ENCODE data around the gene ABHD11.
A peak's percentile ranks its signal among the peaks of the same experiment; 100 is the strongest.
"Not testable (repeated sequence)": the region's sequence is repeated elsewhere in the genome, so short reads cannot be mapped to it uniquely, and the experiment has no call there.

ABHD11 gene

GRCh38 chr7:73742753-73743641, 4.4 kb upstream of the ABHD11 start:
- DNase-seq = no peak

GRCh38 chr7:73742338-73742752, 3.7 kb upstream of the ABHD11 start:
- no peak for DNase-seq

GRCh38 chr7:73741600-73741999, 3.0 kb upstream of the ABHD11 start:
- no peak for DNase-seq

- DNase-seq = no peak
Measured at GRCh38 chr7:73740771-73741170, 2.2 kb upstream of the ABHD11 start.

GRCh38 chr7:73740212-73740611, 1.6 kb upstream of the ABHD11 start:
- DNase-seq = no peak

- no peak for DNase-seq
Measured at GRCh38 chr7:73739387-73739767, 775 bp upstream of the ABHD11 start.

GRCh38 chr7:73738220-73738611, 386 bp downstream of the ABHD11 start:
- peak; percentile 63 for DNase-seq

- DNase-seq = no peak
Measured at GRCh38 chr7:73737491-73738219, 947 bp downstream of the ABHD11 start.

GRCh38 chr7:73736885-73737284, 1.7 kb downstream of the ABHD11 start:
- DNase-seq = no peak

GRCh38 chr7:73735528-73735905, 3.1 kb downstream of the ABHD11 start:
- DNase-seq = no peak

GRCh38 chr7:73734619-73735527, 3.7 kb downstream of the ABHD11 start:
- DNase-seq = peak; percentile 78

GRCh38 chr7:73732397-73732796, 6.2 kb downstream of the ABHD11 start:
- no peak for DNase-seq

GRCh38 chr7:73730485-73730884, 8.1 kb downstream of the ABHD11 start:
- DNase-seq = no peak

GRCh38 chr7:73728551-73728950, 10.1 kb downstream of the ABHD11 start:
- no peak for DNase-seq

- DNase-seq = no peak
Measured at GRCh38 chr7:73727952-73728351, 10.7 kb downstream of the ABHD11 start.

- DNase-seq = no peak
Measured at GRCh38 chr7:73726083-73726466, 12.5 kb downstream of the ABHD11 start.

GRCh38 chr7:73723813-73724212, 14.8 kb downstream of the ABHD11 start:
- DNase-seq = no peak

GRCh38 chr7:73722785-73723184, 15.8 kb downstream of the ABHD11 start:
- no peak for DNase-seq

- not testable (repeated sequence) for DNase-seq
Measured at GRCh38 chr7:73722182-73722581, 16.4 kb downstream of the ABHD11 start.

- no peak for DNase-seq
Measured at GRCh38 chr7:73721377-73721817, 17.2 kb downstream of the ABHD11 start.

GRCh38 chr7:73720443-73720842, 18.2 kb downstream of the ABHD11 start:
- not testable (repeated sequence) for DNase-seq

- no peak for DNase-seq
Measured at GRCh38 chr7:73719806-73720169, 18.8 kb downstream of the ABHD11 start.

Measured in activated CD4-positive, alpha-beta T cell treated with anti-CD3 and anti-CD28 coated beads, Interleukin-2, amount 50 U/mL, for 1 hour (primary cell).